GM21390 (cell line): ENCODE data around the gene PRMT7.

Experiments used
- ATAC-seq: cut with Tn5 transposase; IDR thresholded peaks from one replicate; pipeline ENCODE4 v1.9.1; 2021; ENCODE audit not compliant: unreplicated experiment

PRMT7 gene

GRCh38 chr16:68300734-68301459 is 9.9 kb upstream of the PRMT7 start:
- ATAC-seq = no peak

GRCh38 chr16:68306633-68307032 is 4.2 kb upstream of the PRMT7 start:
- ATAC-seq = no peak

- ATAC-seq = no peak
Observed at GRCh38 chr16:68309799-68310198, 1.0 kb upstream of the PRMT7 start.

- peak; percentile 27 for ATAC-seq
Observed at GRCh38 chr16:68310437-68310773, 414 bp upstream of the PRMT7 start.

- no peak for ATAC-seq
Observed at GRCh38 chr16:68313116-68313515, 2.3 kb downstream of the PRMT7 start.

GRCh38 chr16:68319185-68319908 is 8.5 kb downstream of the PRMT7 start:
- ATAC-seq = no peak

GRCh38 chr16:68324336-68324735 is 13.5 kb downstream of the PRMT7 start:
- no peak for ATAC-seq

GRCh38 chr16:68324780-68325357 is 14.1 kb downstream of the PRMT7 start:
- ATAC-seq = no peak

- ATAC-seq = peak; percentile 64
Observed at GRCh38 chr16:68328151-68328859, 17.5 kb downstream of the PRMT7 start.

GRCh38 chr16:68328860-68329390 is 18.1 kb downstream of the PRMT7 start:
- ATAC-seq = no peak

- ATAC-seq = no peak
Observed at GRCh38 chr16:68331879-68332410, 21.1 kb downstream of the PRMT7 start.

GRCh38 chr16:68332411-68333121 is 21.7 kb downstream of the PRMT7 start:
- ATAC-seq = no peak

GRCh38 chr16:68335175-68335574 is 24.4 kb downstream of the PRMT7 start:
- no peak for ATAC-seq

- no peak for ATAC-seq
Observed at GRCh38 chr16:68338326-68339119, 27.7 kb downstream of the PRMT7 start.

- ATAC-seq = no peak
Observed at GRCh38 chr16:68339214-68339613, 28.4 kb downstream of the PRMT7 start.

GRCh38 chr16:68342620-68343019 is 31.8 kb downstream of the PRMT7 start:
- ATAC-seq = no peak

- ATAC-seq = no peak
Observed at GRCh38 chr16:68343137-68343536, 32.3 kb downstream of the PRMT7 start.

- ATAC-seq = no peak
Observed at GRCh38 chr16:68344252-68344651, 33.4 kb downstream of the PRMT7 start.

- ATAC-seq = no peak
Observed at GRCh38 chr16:68345351-68345810, 34.6 kb downstream of the PRMT7 start.
